Neural cell (in vitro differentiated cells): Measurements from ENCODE around the gene SLFNL1.

Experiments
- EZH2 ChIP-seq: fragments of 200-600, 300-800 bp; shearing (Covaris generic), sonication (generic); IDR thresholded peaks from 2 replicates; pipeline ENCODE4 v1.6.1; 2014; ENCODE audit warnings: antibody characterized with exemption, low read length, borderline replicate concordance, mild to moderate bottlenecking; ENCODE audit not compliant: insufficient read depth, poor library complexity, severe bottlenecking
- POLR2AphosphoS5 ChIP-seq: IDR thresholded peaks from 2 replicates; pipeline ENCODE4 v1.6.1; 2012
- SMC3 ChIP-seq: fragments of 450-650 bp; conservative IDR thresholded peaks from 2 replicates; pipeline ENCODE4 v1.6.1; 2014; ENCODE audit warnings: antibody characterized with exemption, mild to moderate bottlenecking, moderate library complexity; ENCODE audit not compliant: poor library complexity
- TAF1 ChIP-seq: IDR thresholded peaks from 2 replicates; pipeline ENCODE4 v1.6.1; 2012; ENCODE audit warnings: low read depth
- TF ChIP-seq, protein P1 (sequence below): fragments of 450-650 bp; IDR thresholded peaks from 2 replicates; pipeline ENCODE4 v1.5.1; 2014; ENCODE audit warnings: antibody characterized with exemption, mild to moderate bottlenecking, moderate library complexity; ENCODE audit not compliant: poor library complexity, severe bottlenecking
- TF ChIP-seq, protein P2 (sequence below): IDR thresholded peaks from 2 replicates; pipeline ENCODE4 v1.6.1; 2012; ENCODE audit warnings: borderline replicate concordance

DNA sequence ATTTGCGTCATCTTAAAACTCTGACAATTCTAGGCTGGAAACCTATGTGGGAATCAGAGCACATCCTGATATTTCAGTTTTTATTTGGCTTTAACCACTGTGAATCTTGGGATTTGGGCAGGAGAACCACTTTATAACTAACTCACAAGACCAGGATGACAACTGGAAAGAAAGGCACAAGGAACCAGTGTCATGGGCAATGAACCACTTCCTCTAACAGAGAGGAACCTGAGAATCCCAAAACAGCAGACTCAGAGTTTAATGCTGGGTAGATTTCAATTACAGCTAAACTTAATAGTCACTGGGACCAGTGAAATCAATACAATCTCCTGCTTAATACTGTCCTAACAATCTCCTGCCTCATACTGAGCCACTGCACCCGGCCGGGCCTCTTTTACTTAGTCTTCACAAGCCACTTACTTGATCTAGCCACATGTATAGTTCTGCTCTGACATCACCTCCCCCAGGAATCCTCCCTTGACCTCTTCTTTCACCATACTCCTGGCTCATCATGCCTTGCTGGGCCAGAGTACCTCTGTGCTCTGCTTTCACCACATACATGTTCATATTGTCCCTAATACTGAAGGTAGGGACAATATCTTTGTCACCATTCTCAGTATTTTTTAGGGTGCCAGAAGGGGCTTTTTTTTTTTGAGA is 20.2 kb upstream of the SLFNL1 start:
- TF ChIP-seq, protein P1, sequence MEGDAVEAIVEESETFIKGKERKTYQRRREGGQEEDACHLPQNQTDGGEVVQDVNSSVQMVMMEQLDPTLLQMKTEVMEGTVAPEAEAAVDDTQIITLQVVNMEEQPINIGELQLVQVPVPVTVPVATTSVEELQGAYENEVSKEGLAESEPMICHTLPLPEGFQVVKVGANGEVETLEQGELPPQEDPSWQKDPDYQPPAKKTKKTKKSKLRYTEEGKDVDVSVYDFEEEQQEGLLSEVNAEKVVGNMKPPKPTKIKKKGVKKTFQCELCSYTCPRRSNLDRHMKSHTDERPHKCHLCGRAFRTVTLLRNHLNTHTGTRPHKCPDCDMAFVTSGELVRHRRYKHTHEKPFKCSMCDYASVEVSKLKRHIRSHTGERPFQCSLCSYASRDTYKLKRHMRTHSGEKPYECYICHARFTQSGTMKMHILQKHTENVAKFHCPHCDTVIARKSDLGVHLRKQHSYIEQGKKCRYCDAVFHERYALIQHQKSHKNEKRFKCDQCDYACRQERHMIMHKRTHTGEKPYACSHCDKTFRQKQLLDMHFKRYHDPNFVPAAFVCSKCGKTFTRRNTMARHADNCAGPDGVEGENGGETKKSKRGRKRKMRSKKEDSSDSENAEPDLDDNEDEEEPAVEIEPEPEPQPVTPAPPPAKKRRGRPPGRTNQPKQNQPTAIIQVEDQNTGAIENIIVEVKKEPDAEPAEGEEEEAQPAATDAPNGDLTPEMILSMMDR, result no peak
- no peak for TF ChIP-seq TAF1
- TF ChIP-seq POLR2AphosphoS5, result no peak
- TF ChIP-seq, protein P2, sequence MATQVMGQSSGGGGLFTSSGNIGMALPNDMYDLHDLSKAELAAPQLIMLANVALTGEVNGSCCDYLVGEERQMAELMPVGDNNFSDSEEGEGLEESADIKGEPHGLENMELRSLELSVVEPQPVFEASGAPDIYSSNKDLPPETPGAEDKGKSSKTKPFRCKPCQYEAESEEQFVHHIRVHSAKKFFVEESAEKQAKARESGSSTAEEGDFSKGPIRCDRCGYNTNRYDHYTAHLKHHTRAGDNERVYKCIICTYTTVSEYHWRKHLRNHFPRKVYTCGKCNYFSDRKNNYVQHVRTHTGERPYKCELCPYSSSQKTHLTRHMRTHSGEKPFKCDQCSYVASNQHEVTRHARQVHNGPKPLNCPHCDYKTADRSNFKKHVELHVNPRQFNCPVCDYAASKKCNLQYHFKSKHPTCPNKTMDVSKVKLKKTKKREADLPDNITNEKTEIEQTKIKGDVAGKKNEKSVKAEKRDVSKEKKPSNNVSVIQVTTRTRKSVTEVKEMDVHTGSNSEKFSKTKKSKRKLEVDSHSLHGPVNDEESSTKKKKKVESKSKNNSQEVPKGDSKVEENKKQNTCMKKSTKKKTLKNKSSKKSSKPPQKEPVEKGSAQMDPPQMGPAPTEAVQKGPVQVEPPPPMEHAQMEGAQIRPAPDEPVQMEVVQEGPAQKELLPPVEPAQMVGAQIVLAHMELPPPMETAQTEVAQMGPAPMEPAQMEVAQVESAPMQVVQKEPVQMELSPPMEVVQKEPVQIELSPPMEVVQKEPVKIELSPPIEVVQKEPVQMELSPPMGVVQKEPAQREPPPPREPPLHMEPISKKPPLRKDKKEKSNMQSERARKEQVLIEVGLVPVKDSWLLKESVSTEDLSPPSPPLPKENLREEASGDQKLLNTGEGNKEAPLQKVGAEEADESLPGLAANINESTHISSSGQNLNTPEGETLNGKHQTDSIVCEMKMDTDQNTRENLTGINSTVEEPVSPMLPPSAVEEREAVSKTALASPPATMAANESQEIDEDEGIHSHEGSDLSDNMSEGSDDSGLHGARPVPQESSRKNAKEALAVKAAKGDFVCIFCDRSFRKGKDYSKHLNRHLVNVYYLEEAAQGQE, result no peak
- TF ChIP-seq EZH2, result no peak
- TF ChIP-seq SMC3, result no peak
